Transverse colon (tissue), 3 donors: ENCODE data around the gene MAGI1.
A peak's percentile ranks its signal among the peaks of the same experiment; 100 is the strongest.

Experiments
- POLR2A ChIP-seq: fragments of 450-650 bp; IDR thresholded peaks from one replicate; pipeline ENCODE4 v1.6.1; 2016; ENCODE audit warnings: antibody characterized with exemption, mild to moderate bottlenecking, moderate library complexity
- TF ChIP-seq, protein P1 (sequence below), 5 experiments: fragments of 200-600 bp in 3 of 5; fragments of 450-650 bp in 2 of 5; sonication (generic) in 3 of 5; IDR thresholded peaks; 1 replicate in 2 of 5; 2 replicates in 3 of 5; pipeline ENCODE4 v1.5.1; 2016 to 2017; ENCODE audit warnings: antibody characterized with exemption in 5 of 5, inconsistent platforms in 3 of 5, mild to moderate bottlenecking in 2 of 5, moderate library complexity in 1 of 5

DNA sequence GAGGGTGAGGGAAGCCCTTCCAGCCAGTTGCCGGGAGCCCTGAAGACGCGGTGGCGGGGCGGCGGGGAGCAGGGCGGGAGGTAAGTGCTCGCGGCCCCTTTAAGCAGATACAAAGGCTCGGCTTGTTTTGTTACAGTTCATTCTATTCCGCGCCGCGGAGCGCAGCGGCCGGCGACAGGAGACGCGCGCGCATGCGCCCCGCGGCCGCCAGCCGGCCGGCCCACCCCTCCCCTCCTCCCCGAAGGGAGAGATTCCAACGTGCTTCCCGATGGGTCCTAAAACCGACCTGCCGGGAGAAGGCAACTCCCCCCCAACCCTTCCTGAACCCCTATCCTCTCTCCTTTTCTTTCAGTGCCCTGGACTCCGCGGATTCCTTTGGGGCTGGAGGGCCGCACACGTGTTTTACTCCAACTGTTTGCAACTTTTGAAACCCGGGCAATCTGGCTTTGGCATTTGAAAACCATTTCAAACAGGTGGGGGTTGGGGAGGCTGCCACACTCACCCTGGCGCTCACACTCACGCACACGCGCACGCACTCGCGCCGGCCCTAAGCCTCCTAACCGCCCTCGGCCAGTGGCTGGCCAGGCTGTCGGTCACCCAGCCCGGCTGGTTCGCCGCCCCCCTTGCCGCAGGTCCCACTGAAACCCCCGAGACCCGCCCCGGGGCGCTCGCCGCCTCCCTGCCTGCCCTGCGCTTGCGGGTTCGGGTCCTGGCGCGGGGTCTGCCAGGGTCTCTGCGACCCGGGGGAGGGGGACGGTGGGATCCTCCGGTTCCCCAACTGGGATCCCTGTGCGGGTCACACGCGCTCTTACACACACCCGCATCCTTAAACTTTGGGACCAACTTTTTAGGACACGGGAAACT, at the start of gene MAGI1:
- peak; percentile 67 for TF ChIP-seq POLR2A
- TF ChIP-seq, protein P1, sequence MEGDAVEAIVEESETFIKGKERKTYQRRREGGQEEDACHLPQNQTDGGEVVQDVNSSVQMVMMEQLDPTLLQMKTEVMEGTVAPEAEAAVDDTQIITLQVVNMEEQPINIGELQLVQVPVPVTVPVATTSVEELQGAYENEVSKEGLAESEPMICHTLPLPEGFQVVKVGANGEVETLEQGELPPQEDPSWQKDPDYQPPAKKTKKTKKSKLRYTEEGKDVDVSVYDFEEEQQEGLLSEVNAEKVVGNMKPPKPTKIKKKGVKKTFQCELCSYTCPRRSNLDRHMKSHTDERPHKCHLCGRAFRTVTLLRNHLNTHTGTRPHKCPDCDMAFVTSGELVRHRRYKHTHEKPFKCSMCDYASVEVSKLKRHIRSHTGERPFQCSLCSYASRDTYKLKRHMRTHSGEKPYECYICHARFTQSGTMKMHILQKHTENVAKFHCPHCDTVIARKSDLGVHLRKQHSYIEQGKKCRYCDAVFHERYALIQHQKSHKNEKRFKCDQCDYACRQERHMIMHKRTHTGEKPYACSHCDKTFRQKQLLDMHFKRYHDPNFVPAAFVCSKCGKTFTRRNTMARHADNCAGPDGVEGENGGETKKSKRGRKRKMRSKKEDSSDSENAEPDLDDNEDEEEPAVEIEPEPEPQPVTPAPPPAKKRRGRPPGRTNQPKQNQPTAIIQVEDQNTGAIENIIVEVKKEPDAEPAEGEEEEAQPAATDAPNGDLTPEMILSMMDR (IDR thresholded peaks at IDR 0.05) = no peak
